ENCODE measurements around the gene MYADML2.

Gene MYADML2, protein sequence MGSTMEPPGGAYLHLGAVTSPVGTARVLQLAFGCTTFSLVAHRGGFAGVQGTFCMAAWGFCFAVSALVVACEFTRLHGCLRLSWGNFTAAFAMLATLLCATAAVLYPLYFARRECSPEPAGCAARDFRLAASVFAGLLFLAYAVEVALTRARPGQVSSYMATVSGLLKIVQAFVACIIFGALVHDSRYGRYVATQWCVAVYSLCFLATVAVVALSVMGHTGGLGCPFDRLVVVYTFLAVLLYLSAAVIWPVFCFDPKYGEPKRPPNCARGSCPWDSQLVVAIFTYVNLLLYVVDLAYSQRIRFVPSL

DNA sequence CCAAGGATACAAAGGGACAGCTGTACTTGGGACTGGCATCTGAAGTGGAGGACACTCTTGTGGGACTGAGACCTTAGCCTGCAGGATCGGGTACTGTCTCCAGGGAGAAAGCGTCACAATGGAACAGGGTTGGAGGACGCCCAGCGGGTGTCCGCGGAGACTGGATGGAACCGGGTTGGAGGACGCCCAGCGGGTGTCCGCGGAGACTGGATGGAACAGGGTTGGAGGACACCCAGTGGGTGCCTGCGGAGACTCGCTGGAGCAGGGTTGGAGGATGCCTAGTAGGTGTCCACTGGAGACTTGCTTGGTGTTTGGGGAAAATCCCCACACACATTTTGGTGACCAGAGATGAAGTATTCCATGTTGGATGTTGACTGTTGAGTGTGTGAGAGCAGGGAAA is at the start of gene MYADML2:
Gene MYADML2, minus strand, starts transcription at position 45 of the 400 bp plus-strand sequence. CDS start 5,492 bp downstream, outside the sequence.
- H3K4me1 ChIP-seq (ENCODE audit: control insufficient read depth in 2 of 2, insufficient read depth in 2 of 2, low read length in 2 of 2): no peaks in the 10 kb centered on the region
- no peak within 1 kb of the TSS for H3K27ac ChIP-seq (ENCODE audit: low read depth in 2 of 2, low read length in 2 of 2)
- no peaks in the 10 kb centered on the region for H3K27me3 ChIP-seq (ENCODE audit: control insufficient read depth in 2 of 2, insufficient read depth in 2 of 2, low read length in 2 of 2)
- no peaks in the 10 kb centered on the region for H3K36me3 ChIP-seq (ENCODE audit: control insufficient read depth in 2 of 2, insufficient read depth in 2 of 2, low read length in 2 of 2)
- no peaks in the 10 kb centered on the region for H3K9me3 ChIP-seq (ENCODE audit: control insufficient read depth in 2 of 2, low read length in 2 of 2)
- H3K9ac ChIP-seq (ENCODE audit: low read depth in 1 of 2, low read length in 2 of 2): no peak within 1 kb of the TSS
- no peak within 1 kb of the TSS for H3K4me3 ChIP-seq (ENCODE audit: low read length in 2 of 2)

DNA sequence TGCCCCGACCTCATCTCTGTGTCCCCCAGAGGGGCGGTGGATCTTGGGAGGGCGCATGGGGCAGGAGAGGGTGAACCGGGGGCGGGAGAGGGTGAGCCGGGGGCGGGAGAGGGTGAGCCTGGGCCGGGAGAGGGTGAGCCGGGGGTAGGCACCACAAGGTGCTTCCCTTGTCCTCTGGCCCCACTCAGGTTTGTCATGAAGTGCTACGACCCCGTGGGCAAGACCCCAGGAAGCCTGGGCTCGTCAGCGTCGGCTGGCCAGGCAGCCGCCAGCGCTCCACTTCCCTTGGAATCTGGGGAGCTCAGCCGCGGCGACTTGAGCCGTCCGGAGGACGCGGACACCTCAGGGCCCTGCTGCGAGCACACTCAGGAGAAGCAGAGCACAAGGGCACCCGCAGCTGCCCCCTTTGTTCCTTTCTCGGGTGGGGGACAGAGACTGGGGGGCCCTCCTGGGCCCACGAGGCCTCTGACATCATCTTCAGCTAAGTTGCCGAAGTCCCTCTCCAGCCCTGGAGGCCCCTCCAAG is 49.3 kb upstream of the MYADML2 start:
- no peaks in the 10 kb centered on the region for H3K9me3 ChIP-seq (ENCODE audit: control insufficient read depth in 2 of 2, low read length in 2 of 2)
- H3K4me1 ChIP-seq (ENCODE audit: control insufficient read depth in 2 of 2, insufficient read depth in 2 of 2, low read length in 2 of 2): peaks cover 10 to 13% of the 10 kb centered on the region in 2 donors
- H3K27me3 ChIP-seq (ENCODE audit: control insufficient read depth in 2 of 2, insufficient read depth in 2 of 2, low read length in 2 of 2): no peaks in the 10 kb centered on the region
- H3K27ac ChIP-seq (ENCODE audit: low read depth in 2 of 2, low read length in 2 of 2): no peak overlapping the region
- peaks cover 0 to 2% of the 10 kb centered on the region in 2 donors for H3K36me3 ChIP-seq (ENCODE audit: control insufficient read depth in 2 of 2, insufficient read depth in 2 of 2, low read length in 2 of 2)
- H3K4me3 ChIP-seq (ENCODE audit: low read length in 2 of 2): no peak overlapping the region
- H3K9ac ChIP-seq (ENCODE audit: low read depth in 1 of 2, low read length in 2 of 2): no peak overlapping the region

DNA sequence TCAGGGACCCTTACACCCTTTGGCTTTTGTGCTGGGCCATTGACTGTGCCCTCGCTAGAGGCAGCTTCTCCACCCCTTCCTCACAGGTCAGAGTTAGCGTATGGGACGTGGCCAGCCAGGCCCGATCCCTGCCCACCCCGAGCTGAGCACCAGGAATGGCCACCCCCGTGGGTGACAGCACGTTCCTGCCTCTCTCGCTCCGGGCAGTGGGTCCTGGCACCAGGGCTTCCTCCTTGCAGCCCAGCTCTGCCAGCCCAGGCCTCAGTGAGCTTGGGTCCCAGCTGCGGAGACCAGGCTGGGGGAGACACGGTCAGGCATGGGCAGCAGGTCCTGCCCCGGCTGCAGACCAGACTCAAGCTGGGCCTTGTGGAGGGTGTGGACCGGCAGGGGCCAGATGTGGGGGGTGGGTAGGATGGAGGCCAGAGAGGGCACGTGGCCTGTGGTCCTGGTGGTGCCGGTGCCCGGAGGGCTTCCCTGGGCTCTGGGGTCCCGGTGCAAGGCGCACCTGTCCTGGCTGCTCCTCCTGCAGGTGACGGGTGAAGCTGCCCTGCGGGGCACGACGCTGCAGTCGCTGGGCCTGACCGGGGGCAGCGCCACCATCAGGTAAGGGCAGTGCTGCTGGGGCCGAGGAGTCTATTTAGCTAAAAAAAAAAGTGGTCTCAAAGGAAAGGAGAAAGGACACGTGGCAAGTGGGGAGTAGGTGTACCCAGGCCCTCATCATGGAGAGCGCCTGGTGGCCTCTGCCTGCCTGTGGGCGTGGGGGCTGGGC is 48.6 kb upstream of the MYADML2 start:
- Histone ChIP-seq H3K9ac (ENCODE audit: low read depth in 1 of 2, low read length in 2 of 2) (no peak overlapping the region), H3K4me3 (ENCODE audit: low read length in 2 of 2) (no peak overlapping the region)

GRCh38 chr17:81994593-81995462 is 47.8 kb upstream of the MYADML2 start:
- H3K27me3 ChIP-seq (ENCODE audit: control insufficient read depth in 2 of 2, insufficient read depth in 2 of 2, low read length in 2 of 2): no peaks in the 10 kb centered on the region
- H3K36me3 ChIP-seq (ENCODE audit: control insufficient read depth in 2 of 2, insufficient read depth in 2 of 2, low read length in 2 of 2): peaks cover 0 to 2% of the 10 kb centered on the region in 2 donors
- H3K9me3 ChIP-seq (ENCODE audit: control insufficient read depth in 2 of 2, low read length in 2 of 2): no peaks in the 10 kb centered on the region
- no peak overlapping the region for H3K27ac ChIP-seq (ENCODE audit: low read depth in 2 of 2, low read length in 2 of 2)
- H3K9ac ChIP-seq (ENCODE audit: low read depth in 1 of 2, low read length in 2 of 2): no peak overlapping the region
- no peak overlapping the region for H3K4me3 ChIP-seq (ENCODE audit: low read length in 2 of 2)
- H3K4me1 ChIP-seq (ENCODE audit: control insufficient read depth in 2 of 2, insufficient read depth in 2 of 2, low read length in 2 of 2): peaks cover 18% of the 10 kb centered on the region in 2 donors

More for the DNA sequence above, 48.6 kb upstream of the MYADML2 start:
- no peaks in the 10 kb centered on the region for H3K27me3 ChIP-seq (ENCODE audit: control insufficient read depth in 2 of 2, insufficient read depth in 2 of 2, low read length in 2 of 2)
- no peak overlapping the region for H3K27ac ChIP-seq (ENCODE audit: low read depth in 2 of 2, low read length in 2 of 2)
- no peaks in the 10 kb centered on the region for H3K9me3 ChIP-seq (ENCODE audit: control insufficient read depth in 2 of 2, low read length in 2 of 2)
- H3K36me3 ChIP-seq (ENCODE audit: control insufficient read depth in 2 of 2, insufficient read depth in 2 of 2, low read length in 2 of 2): peaks cover 0 to 2% of the 10 kb centered on the region in 2 donors
- peaks cover 17 to 18% of the 10 kb centered on the region in 2 donors for H3K4me1 ChIP-seq (ENCODE audit: control insufficient read depth in 2 of 2, insufficient read depth in 2 of 2, low read length in 2 of 2)

GRCh38 chr17:81993729-81994592 is 46.9 kb upstream of the MYADML2 start:
- Histone ChIP-seq H3K9ac (ENCODE audit: low read depth in 1 of 2, low read length in 2 of 2) (no peak overlapping the region), H3K4me1 (ENCODE audit: control insufficient read depth in 2 of 2, insufficient read depth in 2 of 2, low read length in 2 of 2) (peaks cover 18% of the 10 kb centered on the region in 2 donors), H3K36me3 (ENCODE audit: control insufficient read depth in 2 of 2, insufficient read depth in 2 of 2, low read length in 2 of 2) (peaks cover 0 to 2% of the 10 kb centered on the region in 2 donors), H3K27me3 (ENCODE audit: control insufficient read depth in 2 of 2, insufficient read depth in 2 of 2, low read length in 2 of 2) (no peaks in the 10 kb centered on the region), H3K27ac (ENCODE audit: low read depth in 2 of 2, low read length in 2 of 2) (no peak overlapping the region), H3K9me3 (ENCODE audit: control insufficient read depth in 2 of 2, low read length in 2 of 2) (no peaks in the 10 kb centered on the region), H3K4me3 (ENCODE audit: low read length in 2 of 2) (no peak overlapping the region)

- peak overlapping the region in 1 of 2 donors; percentile 48 for H3K9ac ChIP-seq (ENCODE audit: low read depth in 1 of 2, low read length in 2 of 2)
- no peaks in the 10 kb centered on the region for H3K27me3 ChIP-seq (ENCODE audit: control insufficient read depth in 2 of 2, insufficient read depth in 2 of 2, low read length in 2 of 2)
- no peaks in the 10 kb centered on the region for H3K9me3 ChIP-seq (ENCODE audit: control insufficient read depth in 2 of 2, low read length in 2 of 2)
- peaks cover 0 to 2% of the 10 kb centered on the region in 2 donors for H3K36me3 ChIP-seq (ENCODE audit: control insufficient read depth in 2 of 2, insufficient read depth in 2 of 2, low read length in 2 of 2)
- peak overlapping the region; percentile 38 to 52 for H3K27ac ChIP-seq (ENCODE audit: low read depth in 2 of 2, low read length in 2 of 2)
- peak overlapping the region in 1 of 2 donors; percentile 23 for H3K4me3 ChIP-seq (ENCODE audit: low read length in 2 of 2)
- H3K4me1 ChIP-seq (ENCODE audit: control insufficient read depth in 2 of 2, insufficient read depth in 2 of 2, low read length in 2 of 2): peaks cover 18% of the 10 kb centered on the region in 2 donors
Measured at GRCh38 chr17:81992306-81993102, 45.5 kb upstream of the MYADML2 start.

DNA sequence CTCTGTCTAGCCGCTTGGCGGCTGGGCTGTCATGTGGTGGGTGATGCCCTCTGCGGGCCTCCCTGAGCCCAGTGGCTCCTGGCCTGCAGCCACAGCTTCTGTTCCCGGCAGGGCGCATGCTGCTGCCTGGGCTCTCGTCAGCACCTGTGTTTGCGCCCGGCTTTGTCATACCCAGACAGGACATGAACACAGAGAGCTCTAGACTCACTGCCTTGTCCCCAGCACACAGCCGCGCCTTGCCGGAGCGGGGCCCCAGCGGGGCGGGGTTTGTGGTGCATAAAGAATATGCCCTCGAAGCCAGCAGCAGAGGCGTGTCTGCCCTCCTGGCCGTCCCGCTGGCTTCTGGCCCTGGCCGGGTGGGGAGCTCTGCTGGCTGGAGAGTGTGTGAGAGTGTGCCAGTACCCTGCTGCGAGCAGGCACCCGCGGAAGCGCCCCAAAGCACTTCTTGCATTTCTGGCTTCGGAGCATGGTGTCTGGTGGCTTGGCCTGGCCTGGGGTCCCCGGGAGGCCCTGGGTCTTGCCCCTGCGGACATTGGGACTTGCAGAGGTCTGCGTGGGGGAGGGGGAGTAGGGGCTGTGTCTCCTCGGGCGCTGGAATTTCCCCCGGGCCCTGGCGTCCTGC is 44.8 kb upstream of the MYADML2 start:
- Histone ChIP-seq H3K4me1 (ENCODE audit: control insufficient read depth in 2 of 2, insufficient read depth in 2 of 2, low read length in 2 of 2) (peaks cover 18% of the 10 kb centered on the region in 2 donors), H3K4me3 (ENCODE audit: low read length in 2 of 2) (peak overlapping the region in 1 of 2 donors; percentile 23), H3K9ac (ENCODE audit: low read depth in 1 of 2, low read length in 2 of 2) (peak overlapping the region; percentile 47 to 48), H3K9me3 (ENCODE audit: control insufficient read depth in 2 of 2, low read length in 2 of 2) (no peaks in the 10 kb centered on the region), H3K27me3 (ENCODE audit: control insufficient read depth in 2 of 2, insufficient read depth in 2 of 2, low read length in 2 of 2) (no peaks in the 10 kb centered on the region), H3K36me3 (ENCODE audit: control insufficient read depth in 2 of 2, insufficient read depth in 2 of 2, low read length in 2 of 2) (peaks cover 0 to 2% of the 10 kb centered on the region in 2 donors), H3K27ac (ENCODE audit: low read depth in 2 of 2, low read length in 2 of 2) (peak overlapping the region; percentile 38 to 52)

DNA sequence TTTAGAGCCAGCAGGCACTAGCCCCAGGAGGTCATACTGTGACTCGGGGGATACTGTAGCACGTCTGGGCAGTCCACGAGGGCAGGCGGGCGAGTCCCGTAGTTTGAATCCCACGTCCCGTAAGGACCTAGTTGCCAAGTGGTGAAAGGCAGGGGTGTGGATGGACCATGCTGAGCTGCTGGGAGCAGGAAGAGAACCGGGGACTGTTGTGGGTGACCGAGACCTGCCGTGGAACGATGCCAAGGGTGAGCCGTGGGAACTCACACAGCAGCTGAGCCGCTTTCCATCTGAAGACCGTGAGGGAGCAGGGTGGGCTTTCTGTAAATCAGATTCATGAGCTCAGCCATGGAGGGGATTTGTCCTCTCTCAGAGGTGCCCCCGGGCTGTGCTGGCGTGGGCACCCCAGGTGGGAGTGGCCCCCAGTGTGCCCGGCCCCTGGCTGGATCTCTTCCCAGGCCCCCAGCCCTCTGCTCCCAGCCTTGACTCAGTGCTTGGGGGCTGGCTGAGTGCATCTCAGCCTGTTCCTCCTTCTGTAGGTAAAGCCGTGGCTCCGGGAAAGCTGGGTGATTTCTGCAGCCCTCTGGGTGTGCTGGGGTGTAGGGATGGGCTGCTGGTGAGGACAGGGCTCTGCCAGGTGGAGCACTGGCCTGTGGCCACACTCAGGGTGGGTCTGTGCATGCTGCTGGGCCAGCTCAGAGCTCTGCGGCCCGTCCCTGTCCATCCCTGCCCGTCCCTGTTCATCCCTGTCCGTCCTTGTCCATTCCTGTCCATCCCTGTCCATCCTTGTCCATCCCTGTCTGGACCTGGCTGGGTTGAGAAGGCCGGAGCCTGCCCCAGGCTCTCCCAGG is 44.0 kb upstream of the MYADML2 start:
- H3K4me1 ChIP-seq (ENCODE audit: control insufficient read depth in 2 of 2, insufficient read depth in 2 of 2, low read length in 2 of 2): peaks cover 18% of the 10 kb centered on the region in 2 donors
- H3K27ac ChIP-seq (ENCODE audit: low read depth in 2 of 2, low read length in 2 of 2): peak overlapping the region; percentile 38 to 52
- peaks cover under 1 to 5% of the 10 kb centered on the region in 2 donors for H3K36me3 ChIP-seq (ENCODE audit: control insufficient read depth in 2 of 2, insufficient read depth in 2 of 2, low read length in 2 of 2)
- no peak overlapping the region for H3K4me3 ChIP-seq (ENCODE audit: low read length in 2 of 2)
- no peaks in the 10 kb centered on the region for H3K27me3 ChIP-seq (ENCODE audit: control insufficient read depth in 2 of 2, insufficient read depth in 2 of 2, low read length in 2 of 2)
- peak overlapping the region; percentile 18 to 47 for H3K9ac ChIP-seq (ENCODE audit: low read depth in 1 of 2, low read length in 2 of 2)
- H3K9me3 ChIP-seq (ENCODE audit: control insufficient read depth in 2 of 2, low read length in 2 of 2): no peaks in the 10 kb centered on the region
